Measurements from ENCODE around the gene PAM16.
"Not testable (repeated sequence)": the region's sequence is repeated elsewhere in the genome, so short reads cannot be mapped to it uniquely, and the experiment has no call there.

The PAM16 gene

DNA sequence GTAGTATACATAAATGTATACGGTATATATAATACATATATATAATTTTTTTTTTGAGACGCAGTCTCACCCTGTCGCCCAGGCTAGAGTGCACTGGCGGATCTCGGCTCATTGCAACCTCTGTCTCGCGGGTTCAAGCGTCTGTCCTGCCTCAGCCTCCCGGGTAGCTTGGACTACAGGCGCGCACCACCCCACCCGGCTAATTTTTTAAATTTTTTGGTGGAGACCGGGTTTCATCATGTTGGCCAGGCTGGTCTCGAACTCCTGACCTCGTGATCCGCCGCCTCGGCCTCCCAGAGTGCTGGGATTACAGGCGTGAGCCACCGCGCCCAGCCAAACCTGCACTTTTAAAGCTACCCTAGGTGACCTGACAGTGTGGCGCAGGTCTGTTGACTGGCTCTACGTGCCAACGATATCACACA lies 745 bp downstream of the PAM16 start:
- DNase-seq = no peak

DNA sequence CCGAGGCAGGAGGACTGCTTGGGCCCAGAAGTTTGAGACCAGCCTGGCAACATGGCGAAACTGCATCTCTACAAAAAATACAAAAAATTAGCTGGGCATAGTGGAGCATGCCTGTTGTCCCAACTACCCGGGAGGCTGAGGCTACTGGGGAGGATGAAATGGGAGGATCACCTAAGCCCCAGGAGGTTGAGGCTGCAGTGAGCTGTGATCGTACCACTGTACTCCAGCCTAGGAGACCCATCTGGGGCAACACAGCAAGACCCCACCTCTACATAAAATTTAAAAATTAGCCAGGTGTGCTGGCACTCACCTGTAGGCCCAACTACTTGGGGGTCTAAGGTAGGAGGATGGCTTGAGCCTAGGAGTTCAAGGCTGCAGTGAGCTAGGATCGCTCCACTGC lies 1.8 kb downstream of the PAM16 start:
- DNase-seq = no peak

DNA sequence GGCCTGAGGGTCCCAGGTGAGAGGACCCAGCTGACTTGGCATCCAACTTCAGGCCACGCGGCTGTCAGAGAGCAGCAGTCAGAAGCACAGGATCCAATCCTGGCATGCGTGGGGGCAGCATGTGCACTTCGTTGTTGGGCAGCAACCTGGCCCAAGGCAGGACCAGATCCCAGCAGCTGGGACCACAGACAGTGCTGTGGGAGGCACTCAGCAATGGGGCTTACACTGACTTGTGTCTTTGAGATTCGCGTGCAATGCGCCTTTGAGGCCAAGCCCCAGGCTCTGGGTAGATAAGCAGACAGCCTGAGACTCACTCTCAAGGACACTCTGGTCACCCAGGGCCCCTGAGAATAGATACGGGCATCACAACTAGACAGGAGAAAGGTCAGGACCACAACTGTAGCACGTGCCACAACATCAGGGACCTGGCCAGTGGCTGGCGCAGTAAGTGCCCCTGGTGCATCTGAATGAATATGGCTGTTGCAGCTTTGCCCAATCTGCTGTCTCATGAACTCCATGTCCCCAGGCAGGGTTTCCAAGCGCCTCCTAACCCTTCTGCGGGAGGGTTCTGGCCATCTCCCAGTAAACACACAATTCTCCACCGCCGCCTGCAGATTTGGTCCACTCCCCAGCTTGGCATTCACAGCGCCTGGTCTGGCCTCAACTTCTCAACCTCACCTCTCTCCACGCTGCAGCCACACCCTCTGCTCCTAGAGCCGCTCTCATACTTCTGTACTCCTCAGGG lies 3.2 kb downstream of the PAM16 start:
- no peak for DNase-seq

DNA sequence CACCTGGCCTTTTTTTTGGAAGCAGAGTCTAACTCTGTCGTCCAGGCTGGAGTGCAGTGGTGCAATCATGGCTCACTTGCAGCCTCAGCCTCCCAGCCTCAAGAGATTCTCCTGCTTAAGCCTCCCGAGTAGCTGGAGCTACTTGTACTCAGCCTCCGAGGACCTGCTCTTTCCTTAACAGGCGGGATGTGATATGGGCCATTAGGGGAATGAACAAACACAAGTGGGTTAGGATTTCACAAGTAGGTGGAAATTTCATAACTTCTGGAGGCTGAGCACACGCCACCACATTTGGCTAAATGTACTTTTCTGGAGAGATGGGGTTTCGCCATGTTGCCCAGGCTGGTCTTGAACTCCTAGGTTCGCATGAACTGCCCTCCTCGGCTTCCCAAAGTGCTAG lies 4.1 kb downstream of the PAM16 start:
- DNase-seq = no peak

DNA sequence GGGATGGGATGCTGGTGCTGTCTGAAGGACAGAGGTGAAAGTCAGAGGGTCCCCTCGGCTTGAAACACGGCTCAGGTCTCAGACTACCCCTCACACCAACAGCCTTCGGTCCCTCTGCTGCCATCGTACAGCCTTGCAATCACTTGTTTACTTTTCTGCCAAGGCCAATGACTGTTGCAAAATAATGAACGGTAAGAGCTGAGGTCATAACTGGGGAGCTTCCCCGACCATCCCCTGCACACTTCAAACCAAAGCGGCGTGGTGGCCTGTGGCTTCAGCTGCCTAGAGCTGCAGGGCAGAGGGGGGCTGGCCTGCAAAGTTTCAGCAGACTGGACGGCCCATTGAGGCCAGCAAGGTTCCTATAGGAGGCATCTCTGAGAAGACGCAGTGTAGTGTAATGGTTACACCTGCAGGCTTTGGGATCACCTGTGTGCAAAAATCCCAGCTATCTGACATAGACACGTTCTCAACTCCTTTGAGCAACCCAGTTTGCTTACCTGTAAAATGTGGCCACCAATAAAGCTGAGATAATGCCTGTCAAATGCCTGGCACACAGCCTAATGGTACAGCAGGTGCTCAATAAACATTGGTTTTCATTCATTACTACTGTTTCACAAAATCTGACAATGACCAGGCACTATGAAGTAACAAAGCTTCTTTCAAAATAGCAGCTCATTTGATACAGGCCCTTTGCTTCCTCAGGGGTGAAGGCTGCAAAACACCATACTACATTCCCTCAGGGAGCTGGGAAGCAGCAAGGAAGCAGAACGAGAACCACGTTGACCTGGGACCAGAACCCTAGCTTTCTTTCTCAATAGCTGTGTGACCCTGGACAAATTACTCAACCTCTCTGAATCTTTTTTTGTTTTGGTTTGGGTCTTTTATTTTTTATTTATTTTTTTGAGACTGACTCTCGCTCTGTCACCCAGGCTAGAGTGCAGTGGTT lies 5.0 kb downstream of the PAM16 start:
- DNase-seq = peak; percentile 14 to 68

DNA sequence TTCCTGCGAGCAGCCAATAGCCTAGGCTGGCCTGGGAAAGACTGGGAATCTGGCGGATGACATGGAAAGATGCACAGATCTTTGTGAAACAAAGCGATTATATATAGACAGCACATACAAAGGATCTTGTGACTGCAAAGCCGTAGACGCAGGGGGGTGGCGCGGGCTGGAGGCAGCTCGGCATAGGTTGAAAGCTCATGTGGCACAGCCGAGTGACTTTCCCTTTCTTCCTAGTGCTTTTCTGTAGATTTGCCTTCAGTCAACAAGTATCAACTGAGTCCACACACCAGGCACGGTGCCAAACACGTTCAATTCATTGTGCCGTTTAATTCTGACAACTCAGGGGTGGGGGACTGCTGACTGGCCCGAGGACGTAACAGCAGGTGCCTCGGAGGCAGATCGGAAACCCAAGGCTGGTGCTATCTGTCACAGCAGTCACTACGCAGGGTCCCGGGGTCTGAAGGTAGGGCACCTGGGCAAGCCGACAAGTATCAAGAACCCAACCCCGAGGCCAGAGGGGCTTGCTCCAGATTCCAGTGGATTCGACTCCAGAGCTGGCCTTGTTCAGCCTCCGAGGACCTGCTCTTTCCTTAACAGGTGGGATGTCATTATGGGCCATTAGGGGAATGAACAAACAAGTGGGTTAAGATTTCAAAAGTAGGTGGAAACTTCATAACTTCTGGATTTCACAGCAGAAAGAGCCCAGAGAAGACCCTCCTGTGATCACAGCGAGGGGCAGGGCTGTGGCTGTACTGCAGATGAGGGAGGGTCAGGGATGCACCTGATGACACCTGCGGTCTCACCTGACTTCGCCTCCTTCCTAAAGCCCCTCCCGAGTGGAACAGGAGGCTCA lies 5.9 kb downstream of the PAM16 start:
- peak; percentile 54 to 78 for DNase-seq

DNA sequence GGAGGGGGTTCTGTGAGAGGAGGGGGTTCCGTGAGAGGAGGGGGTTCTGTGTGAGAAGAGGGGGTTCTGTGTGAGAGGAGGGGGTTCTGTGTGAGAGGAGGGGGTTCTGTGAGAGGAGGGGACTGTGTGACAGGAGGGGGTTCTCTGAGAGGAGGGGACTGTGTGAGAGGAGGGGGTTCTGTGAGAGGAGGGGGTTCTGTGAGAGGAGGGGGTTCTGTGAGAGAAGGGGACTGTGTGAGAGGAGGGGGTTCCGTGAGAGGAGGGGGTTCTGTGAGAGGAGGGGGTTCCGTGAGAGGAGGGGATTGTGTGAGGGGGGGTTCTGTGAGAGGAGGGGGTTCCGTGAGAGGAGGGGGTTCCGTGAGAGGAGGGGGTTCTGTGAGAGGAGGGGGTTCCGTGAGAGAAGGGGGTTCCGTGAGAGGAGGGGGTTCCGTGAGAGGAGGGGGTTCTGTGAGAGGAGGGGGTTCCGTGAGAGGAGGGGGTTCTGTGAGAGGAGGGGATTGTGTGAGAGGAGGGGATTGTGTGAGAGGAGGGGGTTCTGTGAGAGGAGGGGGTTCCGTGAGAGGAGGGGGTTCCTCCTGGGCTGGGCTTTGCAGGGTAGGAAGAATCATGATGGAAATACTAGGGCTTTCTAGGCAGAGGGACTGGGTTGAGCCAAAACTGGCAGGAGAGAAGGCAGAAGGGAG lies 6.7 kb downstream of the PAM16 start:
- DNase-seq = not testable (repeated sequence)

DNA sequence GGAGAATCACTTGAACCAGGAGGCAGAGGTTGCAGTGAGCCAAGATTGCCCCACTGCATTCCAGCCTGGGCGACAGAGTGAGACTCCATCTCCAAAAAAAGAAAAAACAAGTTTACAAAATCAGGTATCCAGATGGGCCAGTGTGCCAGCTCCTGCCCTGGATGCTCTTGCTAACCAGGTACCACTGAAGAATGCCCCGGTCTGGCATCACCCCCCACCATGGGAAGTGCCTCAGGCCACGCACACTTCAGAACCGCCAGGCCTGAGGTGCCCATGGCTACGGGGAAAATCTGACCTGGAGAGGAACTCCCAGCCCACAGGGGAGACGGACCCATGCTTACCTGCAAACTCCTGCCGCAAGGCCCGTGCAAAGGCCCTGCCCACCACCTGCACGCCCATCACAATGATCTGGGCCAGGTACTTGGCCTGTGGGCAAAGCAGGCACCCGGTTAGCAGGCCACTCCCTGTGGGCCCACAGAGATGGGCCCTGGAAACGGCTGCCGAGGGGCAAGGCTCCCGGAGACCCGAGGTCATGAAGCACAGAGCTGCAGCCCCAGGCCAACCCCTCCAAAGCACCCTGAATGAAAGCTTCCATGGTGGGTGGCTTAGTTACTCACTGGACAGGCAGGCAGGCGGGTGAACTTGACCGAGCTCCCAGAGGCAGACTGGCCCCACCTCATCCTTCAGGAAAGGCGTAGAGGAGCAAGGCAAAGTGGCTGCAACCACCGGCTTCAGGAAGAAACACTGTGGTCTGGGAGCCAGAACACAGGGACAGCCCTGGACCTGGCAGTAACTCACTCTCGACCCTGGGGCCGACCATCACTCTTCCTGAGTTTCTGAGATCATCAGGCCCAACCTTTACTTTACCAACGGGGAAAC lies 8.0 kb downstream of the PAM16 start:
- DNase-seq = no peak

DNA sequence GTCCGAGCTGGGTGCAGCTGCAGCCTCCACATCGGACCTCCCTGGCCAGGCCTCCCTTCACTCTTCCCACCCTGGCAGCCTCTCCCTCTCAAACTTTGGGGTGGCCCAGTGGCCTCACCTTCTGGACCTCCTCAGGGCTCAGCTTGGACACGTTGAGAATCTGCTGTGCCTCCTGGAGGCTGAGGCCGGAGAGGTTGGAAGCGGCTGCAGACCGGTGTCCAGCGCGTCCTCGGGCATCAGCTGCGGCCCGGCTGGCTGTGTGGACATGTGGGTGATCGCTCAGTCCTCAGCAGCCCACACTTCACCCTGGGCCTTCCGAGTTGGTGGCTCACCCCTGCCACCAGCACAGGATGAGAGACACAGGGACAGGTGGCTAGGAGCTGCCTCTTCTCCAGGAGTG lies 9.9 kb downstream of the PAM16 start:
- no peak for DNase-seq

DNA sequence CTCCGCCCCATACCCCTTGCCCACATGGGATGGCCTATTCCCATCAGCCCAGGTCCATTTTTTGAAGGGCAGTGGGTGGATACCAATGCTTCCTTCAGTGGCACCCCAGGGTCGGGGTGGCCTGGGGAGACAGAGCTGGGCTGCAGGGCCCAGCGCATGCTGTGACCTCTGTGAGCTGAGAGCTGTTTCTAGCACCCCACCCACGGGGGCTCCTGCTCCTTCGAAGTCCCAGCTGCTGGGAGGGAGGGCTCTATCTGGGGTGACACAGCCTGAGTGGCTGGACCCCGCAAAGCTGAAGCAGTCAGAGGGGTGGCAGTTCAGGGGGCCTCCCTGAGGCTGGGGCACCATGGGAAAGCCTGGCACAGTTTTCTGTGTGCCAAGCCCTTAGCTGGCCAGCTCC lies 10.7 kb downstream of the PAM16 start:
- no peak for DNase-seq

DNA sequence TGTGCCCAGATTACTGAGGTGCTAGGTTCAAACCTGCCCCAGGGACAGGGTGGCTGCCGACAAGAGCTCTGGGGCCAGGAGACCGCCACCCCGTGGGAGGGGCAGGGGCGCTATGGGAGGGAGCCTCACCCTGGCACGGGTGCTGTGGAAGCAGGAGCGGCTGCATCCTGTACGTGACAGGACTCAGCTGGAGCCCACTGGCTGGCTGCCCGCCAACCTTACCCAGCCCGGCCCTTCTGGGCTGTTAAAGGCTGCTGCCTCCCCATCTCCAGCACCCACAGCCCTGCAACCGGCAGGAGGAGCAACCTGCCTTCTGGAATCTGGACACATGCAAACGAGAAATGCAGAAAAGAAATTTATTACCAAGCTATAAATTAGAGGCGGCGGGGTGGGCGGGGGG lies 11.2 kb downstream of the PAM16 start:
- peak; percentile 57 to 64 for DNase-seq

DNA sequence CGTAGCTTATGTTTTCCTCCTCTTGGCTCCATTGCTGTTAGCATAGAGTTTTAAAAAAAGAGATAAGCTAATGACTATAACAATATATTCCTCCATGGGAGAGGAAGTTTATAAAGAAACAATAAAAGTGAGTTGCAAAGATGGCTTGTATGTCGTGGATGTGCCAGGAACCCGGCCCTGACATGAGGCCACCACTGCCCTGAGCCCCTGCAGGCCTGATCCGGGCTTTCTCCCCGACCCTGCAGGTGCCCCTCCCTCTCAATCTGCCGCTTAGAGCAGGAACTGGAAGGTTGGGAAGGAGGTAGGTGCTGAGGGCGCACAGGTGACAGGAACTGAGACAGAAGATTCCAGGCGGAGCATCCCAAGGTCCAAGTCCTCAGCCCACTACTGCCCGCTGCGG lies 11.7 kb downstream of the PAM16 start:
- no peak for DNase-seq

DNA sequence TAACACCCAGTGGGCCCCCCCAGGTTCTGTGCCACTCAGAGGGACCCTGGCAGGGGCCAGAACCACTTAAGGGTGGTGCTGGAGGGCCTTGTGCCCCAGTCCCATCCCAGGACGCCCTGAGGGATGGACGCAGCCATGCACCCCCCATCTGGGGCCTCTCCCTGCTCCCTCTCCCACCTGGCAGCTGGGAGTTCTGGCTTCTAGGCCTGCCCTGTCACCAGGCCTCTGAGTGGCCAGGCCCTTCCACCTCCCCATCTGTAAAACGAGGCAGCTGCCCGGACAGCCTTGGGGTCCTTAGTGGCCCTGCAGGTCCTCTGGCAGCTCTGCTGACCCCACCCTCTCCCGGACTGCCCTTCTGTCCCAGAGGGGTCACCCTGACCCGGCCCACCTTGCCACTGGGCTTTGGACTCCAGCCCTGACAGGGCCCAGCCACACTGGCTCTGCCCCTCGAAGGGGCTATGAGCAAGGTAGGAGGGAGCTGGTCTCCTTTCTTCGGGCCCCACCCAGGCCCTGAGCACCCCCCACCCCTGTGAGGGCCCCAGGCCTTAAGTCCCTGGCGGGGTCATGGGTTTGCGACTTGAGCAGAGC lies 12.3 kb downstream of the PAM16 start:
- no peak for DNase-seq

DNA sequence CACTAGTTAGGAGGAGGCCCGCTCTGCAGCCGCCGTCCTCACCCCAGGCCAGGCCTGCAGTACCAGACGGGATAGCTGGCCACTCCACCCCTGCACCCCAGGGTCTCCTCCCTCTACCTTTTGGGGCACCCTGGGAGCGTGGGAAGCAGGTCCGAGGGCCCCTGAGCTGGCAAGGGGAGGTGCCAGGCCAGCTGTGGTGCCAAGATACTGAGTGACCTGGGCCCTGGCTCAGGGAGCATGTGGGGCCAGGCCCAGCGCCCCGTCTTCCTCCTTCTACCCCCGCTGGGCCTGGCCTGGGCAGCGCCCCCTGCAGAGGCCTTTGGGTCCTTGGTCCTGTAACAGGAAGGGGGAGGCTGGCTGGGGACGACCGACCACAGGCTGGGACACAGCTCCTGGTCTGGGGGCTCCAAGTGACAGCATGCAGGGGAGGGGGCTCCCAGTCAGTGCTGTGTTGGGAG lies 13.0 kb downstream of the PAM16 start:
- no peak for DNase-seq

DNA sequence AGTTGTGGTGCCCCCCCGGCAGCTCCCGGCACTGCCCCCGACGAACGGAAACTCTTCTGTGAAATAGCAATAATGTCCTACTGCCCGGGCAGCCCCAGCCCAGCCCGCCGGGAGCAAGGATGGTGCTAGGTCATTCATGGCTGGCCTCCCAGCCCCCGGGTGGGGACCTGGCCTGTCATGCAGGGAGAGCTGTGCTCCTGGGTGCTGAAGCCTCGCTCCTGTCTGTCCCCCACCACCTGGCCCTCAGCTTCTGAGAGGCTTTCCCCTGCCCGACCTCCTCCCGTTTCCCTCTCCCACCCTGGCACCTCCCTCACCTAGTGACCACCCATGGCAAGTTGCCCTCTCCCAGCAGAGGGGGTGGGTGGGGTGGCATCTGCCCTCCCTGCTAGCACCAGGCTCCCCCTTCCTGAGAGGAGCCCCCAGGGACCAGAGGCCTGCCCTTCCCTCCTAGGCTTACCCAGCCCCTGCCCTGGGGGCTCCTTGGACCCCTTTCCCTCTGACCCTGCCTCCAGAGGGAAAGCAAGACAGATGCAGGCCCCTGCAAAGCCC lies 13.5 kb downstream of the PAM16 start:
- DNase-seq = no peak

DNA sequence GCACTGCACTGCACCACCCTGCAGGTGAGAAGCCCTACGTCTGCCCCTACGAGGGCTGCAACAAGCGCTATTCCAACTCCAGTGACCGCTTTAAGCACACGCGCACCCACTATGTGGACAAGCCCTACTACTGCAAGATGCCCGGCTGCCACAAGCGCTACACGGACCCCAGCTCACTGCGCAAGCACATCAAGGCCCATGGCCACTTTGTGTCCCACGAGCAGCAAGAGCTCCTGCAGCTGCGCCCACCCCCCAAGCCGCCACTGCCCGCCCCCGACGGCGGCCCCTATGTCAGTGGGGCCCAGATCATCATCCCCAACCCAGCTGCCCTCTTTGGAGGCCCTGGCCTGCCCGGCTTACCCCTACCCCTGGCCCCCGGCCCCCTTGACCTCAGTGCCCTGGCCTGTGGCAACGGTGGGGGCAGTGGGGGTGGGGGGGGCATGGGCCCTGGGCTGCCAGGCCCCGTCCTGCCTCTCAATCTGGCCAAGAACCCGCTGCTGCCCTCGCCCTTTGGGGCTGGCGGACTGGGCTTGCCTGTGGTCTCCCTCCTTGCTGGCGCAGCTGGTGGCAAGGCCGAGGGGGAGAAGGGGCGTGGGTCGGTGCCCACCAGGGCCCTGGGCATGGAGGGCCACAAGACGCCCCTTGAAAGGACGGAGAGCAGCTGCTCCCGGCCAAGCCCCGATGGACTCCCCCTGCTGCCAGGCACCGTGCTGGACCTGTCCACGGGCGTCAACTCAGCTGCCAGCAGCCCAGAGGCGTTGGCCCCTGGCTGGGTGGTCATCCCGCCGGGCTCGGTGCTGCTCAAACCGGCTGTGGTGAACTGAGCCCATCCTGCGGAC lies 14.2 kb downstream of the PAM16 start:
- no peak for DNase-seq

DNA sequence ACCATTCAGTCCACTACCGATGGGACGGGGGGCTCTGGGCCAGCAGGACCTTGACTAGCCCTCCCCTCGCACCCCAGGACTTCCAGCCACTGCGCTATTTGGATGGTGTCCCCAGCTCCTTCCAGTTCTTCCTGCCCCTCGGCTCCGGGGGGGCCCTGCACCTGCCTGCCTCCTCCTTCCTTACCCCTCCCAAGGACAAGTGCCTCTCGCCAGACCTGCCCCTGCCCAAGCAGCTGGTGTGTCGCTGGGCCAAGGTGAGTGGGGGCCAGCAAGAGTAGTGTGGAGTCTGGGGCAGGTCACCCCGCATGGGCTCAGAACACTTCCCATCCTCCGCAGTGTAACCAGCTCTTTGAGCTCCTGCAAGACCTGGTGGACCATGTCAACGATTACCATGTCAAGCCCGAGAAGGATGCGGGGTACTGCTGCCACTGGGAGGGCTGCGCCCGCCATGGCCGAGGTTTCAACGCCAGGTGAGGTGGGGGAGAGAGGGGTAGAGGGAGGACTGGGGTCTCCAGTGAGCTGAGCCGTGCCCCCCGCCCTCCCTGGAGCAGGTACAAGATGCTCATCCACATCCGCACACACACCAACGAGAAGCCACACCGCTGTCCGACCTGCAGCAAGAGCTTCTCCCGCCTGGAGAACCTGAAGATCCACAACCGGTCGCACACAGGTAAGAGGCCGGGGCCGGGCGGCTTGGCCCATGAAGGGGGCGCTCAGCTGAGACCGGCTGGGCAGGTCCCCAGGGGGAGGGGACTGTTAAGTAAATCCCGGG lies 16.2 kb downstream of the PAM16 start:
- no peak for DNase-seq

DNA sequence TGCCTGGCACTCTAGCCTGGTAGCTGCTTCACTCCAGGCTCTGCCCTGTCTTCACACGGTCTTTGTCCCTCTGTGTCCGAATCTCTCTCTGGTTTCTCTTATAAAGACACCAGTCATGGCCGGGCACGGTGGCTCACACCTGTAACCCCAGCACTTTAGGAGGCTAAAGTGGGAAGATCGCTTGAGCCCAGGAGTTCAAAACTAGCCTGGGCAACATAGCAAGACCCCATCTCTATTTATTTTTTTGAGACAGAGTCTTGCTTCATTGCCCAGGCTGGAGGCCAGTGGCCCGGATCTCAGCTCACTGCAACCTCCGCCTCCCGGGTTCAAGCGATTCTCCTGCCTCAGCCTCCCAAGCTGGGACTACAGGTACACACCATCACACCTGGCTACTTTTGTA lies 17.4 kb downstream of the PAM16 start:
- not testable (repeated sequence) for DNase-seq

DNA sequence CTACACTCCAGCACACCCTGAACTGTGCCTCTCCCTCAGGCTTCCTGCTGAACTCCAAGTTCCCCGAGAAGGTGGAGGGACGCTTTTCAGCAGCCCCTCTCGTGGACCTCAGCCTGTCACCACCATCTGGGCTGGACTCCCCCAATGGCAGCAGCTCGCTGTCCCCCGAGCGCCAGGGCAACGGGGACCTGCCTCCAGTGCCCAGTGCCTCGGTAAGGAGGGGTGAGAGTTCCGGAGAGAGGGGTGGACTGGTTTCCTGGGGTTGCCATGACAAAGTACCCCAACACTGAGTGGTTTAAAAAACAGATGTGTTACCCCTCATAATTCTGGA lies 17.8 kb downstream of the PAM16 start:
- no peak for DNase-seq
